ENCODE measurements around the gene TENM4.

The TENM4 gene

GRCh38 chr11:78993802-78994430 lies 446.9 kb downstream of the TENM4 start:
- H3K4me3 ChIP-seq (ENCODE audit: low read length) = no peak overlapping the region
- TF ChIP-seq, protein P1, sequence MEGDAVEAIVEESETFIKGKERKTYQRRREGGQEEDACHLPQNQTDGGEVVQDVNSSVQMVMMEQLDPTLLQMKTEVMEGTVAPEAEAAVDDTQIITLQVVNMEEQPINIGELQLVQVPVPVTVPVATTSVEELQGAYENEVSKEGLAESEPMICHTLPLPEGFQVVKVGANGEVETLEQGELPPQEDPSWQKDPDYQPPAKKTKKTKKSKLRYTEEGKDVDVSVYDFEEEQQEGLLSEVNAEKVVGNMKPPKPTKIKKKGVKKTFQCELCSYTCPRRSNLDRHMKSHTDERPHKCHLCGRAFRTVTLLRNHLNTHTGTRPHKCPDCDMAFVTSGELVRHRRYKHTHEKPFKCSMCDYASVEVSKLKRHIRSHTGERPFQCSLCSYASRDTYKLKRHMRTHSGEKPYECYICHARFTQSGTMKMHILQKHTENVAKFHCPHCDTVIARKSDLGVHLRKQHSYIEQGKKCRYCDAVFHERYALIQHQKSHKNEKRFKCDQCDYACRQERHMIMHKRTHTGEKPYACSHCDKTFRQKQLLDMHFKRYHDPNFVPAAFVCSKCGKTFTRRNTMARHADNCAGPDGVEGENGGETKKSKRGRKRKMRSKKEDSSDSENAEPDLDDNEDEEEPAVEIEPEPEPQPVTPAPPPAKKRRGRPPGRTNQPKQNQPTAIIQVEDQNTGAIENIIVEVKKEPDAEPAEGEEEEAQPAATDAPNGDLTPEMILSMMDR (conservative IDR thresholded peaks at IDR 0.05; ENCODE audit: low read length) = no peak
- DNase-seq (ENCODE audit: low read depth) = no peak

- TF ChIP-seq, protein P1 (conservative IDR thresholded peaks at IDR 0.05; ENCODE audit: low read length) = no peak
Measured at GRCh38 chr11:78991681-78992080, 449.1 kb downstream of the TENM4 start.

GRCh38 chr11:78990261-78990660 lies 450.6 kb downstream of the TENM4 start:
- no peak for DNase-seq (ENCODE audit: low read depth)
- no peak overlapping the region for H3K4me3 ChIP-seq (ENCODE audit: low read length)
- TF ChIP-seq, protein P1 (conservative IDR thresholded peaks at IDR 0.05; ENCODE audit: low read length) = no peak

More at GRCh38 chr11:78991681-78992080, 449.1 kb downstream of the TENM4 start:
- H3K4me3 ChIP-seq (ENCODE audit: low read length) = no peak overlapping the region
- no peak for DNase-seq (ENCODE audit: low read depth)

DNA sequence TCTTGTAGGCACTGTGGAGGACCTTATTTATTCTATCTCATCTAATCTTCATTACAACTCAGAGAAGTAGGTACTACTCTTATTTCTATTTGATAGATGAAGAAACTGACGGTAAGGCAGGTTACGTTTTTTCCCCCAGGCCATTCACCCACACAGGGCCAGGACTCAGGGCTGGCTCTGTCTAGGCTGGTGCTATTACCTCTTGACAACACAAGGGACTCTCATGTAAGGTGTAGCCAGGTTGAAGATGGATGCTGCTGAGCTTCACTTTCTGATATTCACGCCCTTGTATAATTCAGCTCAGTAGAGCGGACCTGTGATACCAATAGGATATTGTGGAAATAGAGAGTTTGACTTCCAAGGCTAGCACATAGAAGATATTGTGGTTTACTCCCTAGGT lies 453.1 kb downstream of the TENM4 start:
- no peak for DNase-seq (ENCODE audit: low read depth)
- TF ChIP-seq, protein P1 (conservative IDR thresholded peaks at IDR 0.05; ENCODE audit: low read length) = no peak
- no peak overlapping the region for H3K4me3 ChIP-seq (ENCODE audit: low read length)

GRCh38 chr11:78986305-78986704 lies 454.5 kb downstream of the TENM4 start:
- TF ChIP-seq, protein P1 (conservative IDR thresholded peaks at IDR 0.05; ENCODE audit: low read length) = no peak
- no peak overlapping the region for H3K4me3 ChIP-seq (ENCODE audit: low read length)
- no peak for DNase-seq (ENCODE audit: low read depth)

GRCh38 chr11:78985663-78986062 lies 455.2 kb downstream of the TENM4 start:
- TF ChIP-seq, protein P1 (conservative IDR thresholded peaks at IDR 0.05; ENCODE audit: low read length) = no peak
- DNase-seq (ENCODE audit: low read depth) = no peak
- H3K4me3 ChIP-seq (ENCODE audit: low read length) = no peak overlapping the region

DNA sequence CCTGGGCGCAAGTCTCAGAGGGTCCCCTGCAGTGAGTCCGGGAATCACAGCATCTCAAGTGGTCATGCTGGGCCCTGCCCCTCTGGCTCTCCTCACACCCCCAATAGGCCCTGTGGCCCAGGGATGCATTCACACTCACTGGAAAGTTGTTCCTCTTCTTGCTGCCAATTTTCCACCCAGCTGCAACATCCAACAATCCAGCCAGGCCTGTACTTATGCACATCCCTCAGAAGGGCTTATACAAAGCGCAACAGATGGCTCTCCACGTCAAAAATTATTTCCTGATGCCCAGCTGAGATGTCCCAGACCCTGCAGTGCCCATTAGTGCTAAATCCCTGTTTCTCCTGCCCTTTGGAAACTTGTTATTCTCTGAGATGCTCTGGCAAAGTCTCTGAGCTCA lies 458.4 kb downstream of the TENM4 start:
- TF ChIP-seq, protein P1 (conservative IDR thresholded peaks at IDR 0.05; ENCODE audit: low read length) = no peak
- no peak for DNase-seq (ENCODE audit: low read depth)
- no peak overlapping the region for H3K4me3 ChIP-seq (ENCODE audit: low read length)

Data from AG10803 (cell line).